Measurements from ENCODE around the gene OR2J1. TPM values are rescaled to one million over a fixed set of nuclear protein-coding genes. Genes with fewer than 3 reads are reported as not detected.

Gene OR2J1
- polyA plus RNA-seq (2013, experiment 1 of 2) = not detected
- polyA plus RNA-seq (2013, experiment 2 of 2) = not detected

- H3K4me3 ChIP-seq (ENCODE audit: extremely low read depth, insufficient read depth, low read length, poor library complexity, severe bottlenecking) = no peak within 1 kb of the TSS
- WGBS, 2 experiments (ENCODE audit: insufficient coverage in 2 of 2) = no CpG with 5 or more reads among the region's 3 CpGs
- H3K9me3 ChIP-seq (ENCODE audit: control insufficient read depth, low read length) = no peaks in the 10 kb centered on the region
- H3K27ac ChIP-seq (ENCODE audit: low read depth, low read length, severe bottlenecking) = no peak within 1 kb of the TSS
- H3K4me1 ChIP-seq (ENCODE audit: control insufficient read depth, insufficient read depth, low read length, poor library complexity, severe bottlenecking) = no peaks in the 10 kb centered on the region
- no peaks in the 10 kb centered on the region for H3K36me3 ChIP-seq (ENCODE audit: control insufficient read depth, insufficient read depth, low read length)
These were observed at the start of gene OR2J1 for GRCh38 chr6:29099190-29099589. OR2J1 (plus strand) TSS chr6:29099490; CDS start chr6:29100943, 1,453 bp downstream.

GRCh38 chr6:29051680-29052079 is 47.6 kb upstream of the OR2J1 start:
- 86 to 100% methylated on average over 1 of the region's 3 CpGs for WGBS, 2 experiments (ENCODE audit: insufficient coverage in 2 of 2)
- H3K27ac ChIP-seq (ENCODE audit: low read depth, low read length, severe bottlenecking) = no peak overlapping the region
- H3K4me1 ChIP-seq (ENCODE audit: control insufficient read depth, insufficient read depth, low read length, poor library complexity, severe bottlenecking) = no peaks in the 10 kb centered on the region
- no peaks in the 10 kb centered on the region for H3K9me3 ChIP-seq (ENCODE audit: control insufficient read depth, low read length)
- H3K4me3 ChIP-seq (ENCODE audit: extremely low read depth, insufficient read depth, low read length, poor library complexity, severe bottlenecking) = no peak overlapping the region
- H3K36me3 ChIP-seq (ENCODE audit: control insufficient read depth, insufficient read depth, low read length) = no peaks in the 10 kb centered on the region

- H3K4me1 ChIP-seq (ENCODE audit: control insufficient read depth, insufficient read depth, low read length, poor library complexity, severe bottlenecking) = no peaks in the 10 kb centered on the region
- H3K36me3 ChIP-seq (ENCODE audit: control insufficient read depth, insufficient read depth, low read length) = no peaks in the 10 kb centered on the region
- WGBS, 2 experiments (ENCODE audit: insufficient coverage in 2 of 2) = 13 to 30% methylated on average over 6 to 8 of the region's 9 CpGs
- no peaks in the 10 kb centered on the region for H3K9me3 ChIP-seq (ENCODE audit: control insufficient read depth, low read length)
- H3K27ac ChIP-seq (ENCODE audit: low read depth, low read length, severe bottlenecking) = no peak overlapping the region
- H3K4me3 ChIP-seq (ENCODE audit: extremely low read depth, insufficient read depth, low read length, poor library complexity, severe bottlenecking) = no peak overlapping the region
These were observed 27.2 kb upstream of the OR2J1 start for GRCh38 chr6:29071831-29072723.

- Histone ChIP-seq H3K4me1 (ENCODE audit: control insufficient read depth, insufficient read depth, low read length, poor library complexity, severe bottlenecking) (no peaks in the 10 kb centered on the region), H3K4me3 (ENCODE audit: extremely low read depth, insufficient read depth, low read length, poor library complexity, severe bottlenecking) (no peak overlapping the region), H3K27ac (ENCODE audit: low read depth, low read length, severe bottlenecking) (no peak overlapping the region), H3K9me3 (ENCODE audit: control insufficient read depth, low read length) (no peaks in the 10 kb centered on the region), H3K36me3 (ENCODE audit: control insufficient read depth, insufficient read depth, low read length) (no peaks in the 10 kb centered on the region)
- no CpG with 5 or more reads among the region's 1 CpG for WGBS, 2 experiments (ENCODE audit: insufficient coverage in 2 of 2)
These were observed 20.1 kb upstream of the OR2J1 start for GRCh38 chr6:29079203-29079602.

GRCh38 chr6:29081312-29081711 is 18.0 kb upstream of the OR2J1 start:
- H3K27ac ChIP-seq (ENCODE audit: low read depth, low read length, severe bottlenecking) = no peak overlapping the region
- no peaks in the 10 kb centered on the region for H3K4me1 ChIP-seq (ENCODE audit: control insufficient read depth, insufficient read depth, low read length, poor library complexity, severe bottlenecking)
- no peak overlapping the region for H3K4me3 ChIP-seq (ENCODE audit: extremely low read depth, insufficient read depth, low read length, poor library complexity, severe bottlenecking)
- no peaks in the 10 kb centered on the region for H3K9me3 ChIP-seq (ENCODE audit: control insufficient read depth, low read length)
- H3K36me3 ChIP-seq (ENCODE audit: control insufficient read depth, insufficient read depth, low read length) = no peaks in the 10 kb centered on the region

- H3K9me3 ChIP-seq (ENCODE audit: control insufficient read depth, low read length) = no peaks in the 10 kb centered on the region
- H3K4me1 ChIP-seq (ENCODE audit: control insufficient read depth, insufficient read depth, low read length, poor library complexity, severe bottlenecking) = no peaks in the 10 kb centered on the region
- no peak overlapping the region for H3K27ac ChIP-seq (ENCODE audit: low read depth, low read length, severe bottlenecking)
- WGBS, 2 experiments (ENCODE audit: insufficient coverage in 2 of 2) = 91 to 99% methylated on average over 11 to 13 of the region's 15 CpGs
- no peak overlapping the region for H3K4me3 ChIP-seq (ENCODE audit: extremely low read depth, insufficient read depth, low read length, poor library complexity, severe bottlenecking)
- no peaks in the 10 kb centered on the region for H3K36me3 ChIP-seq (ENCODE audit: control insufficient read depth, insufficient read depth, low read length)
These were observed 16.8 kb upstream of the OR2J1 start for GRCh38 chr6:29082457-29082856.

- Histone ChIP-seq H3K27ac (ENCODE audit: low read depth, low read length, severe bottlenecking) (no peak within 1 kb of the TSS), H3K9me3 (ENCODE audit: control insufficient read depth, low read length) (no peaks in the 10 kb centered on the region), H3K4me1 (ENCODE audit: control insufficient read depth, insufficient read depth, low read length, poor library complexity, severe bottlenecking) (no peaks in the 10 kb centered on the region), H3K4me3 (ENCODE audit: extremely low read depth, insufficient read depth, low read length, poor library complexity, severe bottlenecking) (no peak within 1 kb of the TSS), H3K36me3 (ENCODE audit: control insufficient read depth, insufficient read depth, low read length) (no peaks in the 10 kb centered on the region)
- no CpG with 5 or more reads among the region's 1 CpG for WGBS, 2 experiments (ENCODE audit: insufficient coverage in 2 of 2)
These were observed 12.1 kb upstream of the OR2J1 start, which contains the start of gene OR2B3 for GRCh38 chr6:29087213-29087612. OR2B3 (minus strand) TSS chr6:29087313; CDS start chr6:29087248, 65 bp downstream.

GRCh38 chr6:29092957-29093356 is 6.3 kb upstream of the OR2J1 start:
- WGBS, 2 experiments (ENCODE audit: insufficient coverage in 2 of 2) = no CpG with 5 or more reads among the region's 3 CpGs
- no peak overlapping the region for H3K4me3 ChIP-seq (ENCODE audit: extremely low read depth, insufficient read depth, low read length, poor library complexity, severe bottlenecking)
- H3K36me3 ChIP-seq (ENCODE audit: control insufficient read depth, insufficient read depth, low read length) = no peaks in the 10 kb centered on the region

GRCh38 chr6:29097803-29098202 is 1.5 kb upstream of the OR2J1 start:
- no peak overlapping the region for H3K4me3 ChIP-seq (ENCODE audit: extremely low read depth, insufficient read depth, low read length, poor library complexity, severe bottlenecking)
- H3K9me3 ChIP-seq (ENCODE audit: control insufficient read depth, low read length) = no peaks in the 10 kb centered on the region
- no CpG with 5 or more reads among the region's 1 CpG for WGBS, 2 experiments (ENCODE audit: insufficient coverage in 2 of 2)
- no peaks in the 10 kb centered on the region for H3K36me3 ChIP-seq (ENCODE audit: control insufficient read depth, insufficient read depth, low read length)
- no peaks in the 10 kb centered on the region for H3K4me1 ChIP-seq (ENCODE audit: control insufficient read depth, insufficient read depth, low read length, poor library complexity, severe bottlenecking)
- H3K27ac ChIP-seq (ENCODE audit: low read depth, low read length, severe bottlenecking) = no peak overlapping the region

More at GRCh38 chr6:29092957-29093356, 6.3 kb upstream of the OR2J1 start:
- Histone ChIP-seq H3K9me3 (ENCODE audit: control insufficient read depth, low read length) (no peaks in the 10 kb centered on the region), H3K4me1 (ENCODE audit: control insufficient read depth, insufficient read depth, low read length, poor library complexity, severe bottlenecking) (no peaks in the 10 kb centered on the region), H3K27ac (ENCODE audit: low read depth, low read length, severe bottlenecking) (no peak overlapping the region)

- Histone ChIP-seq H3K36me3 (ENCODE audit: control insufficient read depth, insufficient read depth, low read length) (no peaks in the 10 kb centered on the region), H3K4me3 (ENCODE audit: extremely low read depth, insufficient read depth, low read length, poor library complexity, severe bottlenecking) (no peak within 1 kb of the TSS), H3K9me3 (ENCODE audit: control insufficient read depth, low read length) (no peaks in the 10 kb centered on the region), H3K4me1 (ENCODE audit: control insufficient read depth, insufficient read depth, low read length, poor library complexity, severe bottlenecking) (no peaks in the 10 kb centered on the region), H3K27ac (ENCODE audit: low read depth, low read length, severe bottlenecking) (no peak within 1 kb of the TSS)
- WGBS, 2 experiments (ENCODE audit: insufficient coverage in 2 of 2) = 67 to 91% methylated on average over 1 of the region's 1 CpG
These were observed 8.5 kb downstream of the OR2J1 start, which contains the start of gene OR2J3 for GRCh38 chr6:29107758-29108157. OR2J3 (plus strand) TSS chr6:29108058; CDS start chr6:29111891, 3,833 bp downstream.

- no peak overlapping the region for H3K27ac ChIP-seq (ENCODE audit: low read depth, low read length, severe bottlenecking)
- H3K9me3 ChIP-seq (ENCODE audit: control insufficient read depth, low read length) = no peaks in the 10 kb centered on the region
- no peaks in the 10 kb centered on the region for H3K36me3 ChIP-seq (ENCODE audit: control insufficient read depth, insufficient read depth, low read length)
- H3K4me1 ChIP-seq (ENCODE audit: control insufficient read depth, insufficient read depth, low read length, poor library complexity, severe bottlenecking) = no peaks in the 10 kb centered on the region
- WGBS, 2 experiments (ENCODE audit: insufficient coverage in 2 of 2) = 74 to 88% methylated on average over 4 to 6 of the region's 7 CpGs
- no peak overlapping the region for H3K4me3 ChIP-seq (ENCODE audit: extremely low read depth, insufficient read depth, low read length, poor library complexity, severe bottlenecking)
These were observed 12.8 kb downstream of the OR2J1 start for GRCh38 chr6:29112135-29112534.
